HCT116 (cell line): Measurements from ENCODE around the gene LINGO3.

Source experiments
- CTCF ChIP-seq, 3 experiments: fragments of 200-600 bp in 1 of 3; sonication (generic) in 1 of 3; IDR thresholded peaks in 2 of 3; conservative IDR thresholded peaks in 1 of 3; 2 replicates each; pipeline ENCODE4 v1.5.1; 2012 to 2017; ENCODE audit warnings: low read depth in 2 of 3, low read length in 2 of 3, antibody characterized with exemption in 1 of 3, borderline replicate concordance in 1 of 3, control low read depth in 1 of 3, mild to moderate bottlenecking in 1 of 3, mixed read lengths in 1 of 3, mixed run types in 1 of 3, moderate library complexity in 1 of 3; ENCODE audit not compliant: insufficient read depth in 1 of 3
- EZH2 ChIP-seq: fragments of 200-600 bp; sonication (generic); IDR thresholded peaks from 2 replicates; pipeline ENCODE4 v1.6.1; 2017; ENCODE audit warnings: antibody characterized with exemption, mixed run types
- EZH2phosphoT487 ChIP-seq: fragments of 200-600 bp; IDR thresholded peaks from 2 replicates; pipeline ENCODE4 v1.6.1; 2018; ENCODE audit warnings: antibody characterized with exemption, borderline replicate concordance
- JUND ChIP-seq: IDR thresholded peaks from 2 replicates; pipeline ENCODE4 v1.6.1; 2012
- MAX ChIP-seq: IDR thresholded peaks from 2 replicates; pipeline ENCODE4 v1.6.1; 2012
- POLR2AphosphoS5 ChIP-seq: IDR thresholded peaks from 2 replicates; pipeline ENCODE4 v1.6.1; 2011; ENCODE audit warnings: mild to moderate bottlenecking, low read depth, low read length, moderate library complexity
- SIN3A ChIP-seq: IDR thresholded peaks from 2 replicates; pipeline ENCODE4 v1.6.1; 2012; ENCODE audit warnings: low read depth
- ZNF274 ChIP-seq: fragments of 200-500 bp; sonication (Bioruptor generic); IDR thresholded peaks from 2 replicates; pipeline ENCODE4 v1.6.1; 2014; ENCODE audit warnings: mild to moderate bottlenecking, low read depth, low read length, inconsistent platforms

GRCh38 chr19:2330255-2330631 lies 22.3 kb upstream of the LINGO3 start:
- TF ChIP-seq POLR2AphosphoS5, result no peak
- no peak for TF ChIP-seq CTCF (IDR thresholded peaks at IDR 0.05 in 2 of 3, conservative IDR thresholded peaks at IDR 0.05 in 1 of 3; ENCODE audit: borderline replicate concordance in 1 of 3, insufficient read depth in 1 of 3, low read depth in 2 of 3, low read length in 2 of 3)
- TF ChIP-seq JUND, result no peak
- TF ChIP-seq MAX, result no peak
- no peak for TF ChIP-seq EZH2
- no peak for TF ChIP-seq SIN3A
- no peak for TF ChIP-seq EZH2phosphoT487
- no peak for TF ChIP-seq ZNF274
